Endothelial cell (in vitro differentiated cells): Measurements from ENCODE around the gene POMT2. TPM values are rescaled to one million over a fixed set of nuclear protein-coding genes. Genes with fewer than 3 reads are reported as not detected.

Source experiments
- DNase-seq: peaks from one replicate; pipeline ENCODE4 v3.0.0; 2021; ENCODE audit warnings: low spot score
- H3K27ac Mint-ChIP-seq: one replicate; pipeline ENCODE4 v1.8.0; 2021; ENCODE audit warnings: mixed read lengths, inconsistent platforms; ENCODE audit not compliant: unreplicated experiment
- H3K27me3 Mint-ChIP-seq: one replicate; pipeline ENCODE4 v1.8.0; 2021; ENCODE audit warnings: mild to moderate bottlenecking, moderate library complexity, mixed read lengths, inconsistent platforms; ENCODE audit not compliant: unreplicated experiment
- H3K36me3 Mint-ChIP-seq: one replicate; pipeline ENCODE4 v1.8.0; 2021; ENCODE audit warnings: mild to moderate bottlenecking, low read depth, mixed read lengths, inconsistent platforms; ENCODE audit not compliant: unreplicated experiment
- H3K4me1 Mint-ChIP-seq: one replicate; pipeline ENCODE4 v1.8.0; 2021; ENCODE audit warnings: mild to moderate bottlenecking, mixed read lengths, inconsistent platforms; ENCODE audit not compliant: unreplicated experiment
- H3K4me3 Mint-ChIP-seq: one replicate; pipeline ENCODE4 v1.8.0; 2021; ENCODE audit warnings: mild to moderate bottlenecking, mixed read lengths, inconsistent platforms; ENCODE audit not compliant: unreplicated experiment
- H3K9me3 Mint-ChIP-seq: one replicate; pipeline ENCODE4 v1.8.0; 2021; ENCODE audit warnings: mixed read lengths, inconsistent platforms; ENCODE audit not compliant: unreplicated experiment
- total RNA-seq: library from RNA; stranded (reverse); fragmentation: NEBNext Ultra II Directional; extraction: Animal tissue kit (Norgen Biotek cat#: 25700); gene quantifications from one replicate; pipeline ENCODE4 v1.2.1, GENCODE V29; 2021; ENCODE audit not compliant: unreplicated experiment
- TF ChIP-seq, protein P1 (sequence below): fragments of 200-600 bp; sonication (generic); IDR thresholded peaks from one replicate; pipeline ENCODE4 v1.5.0; 2021; ENCODE audit warnings: antibody characterized with exemption; ENCODE audit not compliant: unreplicated experiment

The POMT2 gene
- total RNA-seq, 1 donor from 2014 or later, result 33.8 TPM

DNA sequence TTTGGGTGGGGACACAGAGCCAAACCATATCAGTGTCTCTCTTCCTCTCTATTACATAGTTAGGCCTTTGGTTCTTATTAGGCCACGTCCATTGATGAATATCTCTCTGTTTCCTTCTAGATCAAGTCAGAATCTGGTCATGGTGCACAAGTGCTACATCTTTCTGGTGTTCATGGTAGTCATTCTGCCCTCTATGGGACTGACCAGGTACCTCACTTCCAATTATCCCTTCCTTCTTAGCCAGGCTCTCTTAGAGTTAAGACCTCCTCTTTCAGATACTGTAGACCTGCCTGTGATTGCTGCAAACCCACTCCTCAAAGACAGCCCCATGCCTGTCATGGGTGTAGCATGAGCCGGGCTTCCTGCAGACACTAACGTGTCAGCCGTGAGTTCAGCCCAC lies 74.9 kb downstream of the POMT2 start:
- Mint-ChIP-seq H3K36me3 (no peaks in the 10 kb centered on the region), H3K27me3 (peaks cover 3% of the 10 kb centered on the region), H3K4me3 (no peak overlapping the region), H3K4me1 (no peaks in the 10 kb centered on the region), H3K27ac (no peak overlapping the region), H3K9me3 (no peaks in the 10 kb centered on the region)
- TF ChIP-seq, protein P1, sequence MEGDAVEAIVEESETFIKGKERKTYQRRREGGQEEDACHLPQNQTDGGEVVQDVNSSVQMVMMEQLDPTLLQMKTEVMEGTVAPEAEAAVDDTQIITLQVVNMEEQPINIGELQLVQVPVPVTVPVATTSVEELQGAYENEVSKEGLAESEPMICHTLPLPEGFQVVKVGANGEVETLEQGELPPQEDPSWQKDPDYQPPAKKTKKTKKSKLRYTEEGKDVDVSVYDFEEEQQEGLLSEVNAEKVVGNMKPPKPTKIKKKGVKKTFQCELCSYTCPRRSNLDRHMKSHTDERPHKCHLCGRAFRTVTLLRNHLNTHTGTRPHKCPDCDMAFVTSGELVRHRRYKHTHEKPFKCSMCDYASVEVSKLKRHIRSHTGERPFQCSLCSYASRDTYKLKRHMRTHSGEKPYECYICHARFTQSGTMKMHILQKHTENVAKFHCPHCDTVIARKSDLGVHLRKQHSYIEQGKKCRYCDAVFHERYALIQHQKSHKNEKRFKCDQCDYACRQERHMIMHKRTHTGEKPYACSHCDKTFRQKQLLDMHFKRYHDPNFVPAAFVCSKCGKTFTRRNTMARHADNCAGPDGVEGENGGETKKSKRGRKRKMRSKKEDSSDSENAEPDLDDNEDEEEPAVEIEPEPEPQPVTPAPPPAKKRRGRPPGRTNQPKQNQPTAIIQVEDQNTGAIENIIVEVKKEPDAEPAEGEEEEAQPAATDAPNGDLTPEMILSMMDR, result no peak
- no peak for DNase-seq

DNA sequence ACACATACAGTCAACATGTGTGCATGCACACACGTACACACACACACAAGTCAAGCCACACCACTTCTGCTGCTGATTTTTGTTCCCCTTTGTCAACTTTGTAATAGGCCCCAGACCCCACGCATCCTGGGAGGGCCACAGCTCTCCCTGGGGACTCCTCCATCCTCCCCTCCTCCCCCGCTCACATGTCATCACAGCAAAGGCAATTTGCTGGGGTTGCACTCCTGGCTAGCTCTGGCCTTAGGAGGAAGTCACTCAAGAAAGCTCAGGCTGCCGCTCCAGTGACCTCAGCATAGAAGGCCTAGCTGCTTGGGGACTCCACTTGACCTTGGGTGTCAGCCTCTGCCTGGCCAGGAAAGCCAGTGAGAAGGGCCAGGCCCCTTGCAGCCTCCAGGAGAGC lies 76.8 kb downstream of the POMT2 start:
- no peak overlapping the region for H3K4me3 Mint-ChIP-seq
- H3K9me3 Mint-ChIP-seq, result no peaks in the 10 kb centered on the region
- DNase-seq, result no peak
- H3K4me1 Mint-ChIP-seq, result no peaks in the 10 kb centered on the region
- H3K27ac Mint-ChIP-seq, result no peak overlapping the region
- no peaks in the 10 kb centered on the region for H3K36me3 Mint-ChIP-seq
- peaks cover 5% of the 10 kb centered on the region for H3K27me3 Mint-ChIP-seq
- TF ChIP-seq, protein P1, result no peak

GRCh38 chr14:77242752-77243151 lies 77.9 kb downstream of the POMT2 start:
- Mint-ChIP-seq H3K27me3 (peaks cover 5% of the 10 kb centered on the region), H3K27ac (no peak overlapping the region), H3K4me1 (no peaks in the 10 kb centered on the region), H3K4me3 (no peak overlapping the region), H3K36me3 (no peaks in the 10 kb centered on the region), H3K9me3 (no peaks in the 10 kb centered on the region)
- DNase-seq, result no peak
- TF ChIP-seq, protein P1, result no peak

GRCh38 chr14:77241955-77242354 lies 78.7 kb downstream of the POMT2 start:
- no peaks in the 10 kb centered on the region for H3K4me1 Mint-ChIP-seq
- H3K9me3 Mint-ChIP-seq, result no peaks in the 10 kb centered on the region
- TF ChIP-seq, protein P1, result no peak
- H3K4me3 Mint-ChIP-seq, result no peak overlapping the region
- DNase-seq, result no peak
- H3K36me3 Mint-ChIP-seq, result no peaks in the 10 kb centered on the region
- no peak overlapping the region for H3K27ac Mint-ChIP-seq
- H3K27me3 Mint-ChIP-seq, result peaks cover 6% of the 10 kb centered on the region

DNA sequence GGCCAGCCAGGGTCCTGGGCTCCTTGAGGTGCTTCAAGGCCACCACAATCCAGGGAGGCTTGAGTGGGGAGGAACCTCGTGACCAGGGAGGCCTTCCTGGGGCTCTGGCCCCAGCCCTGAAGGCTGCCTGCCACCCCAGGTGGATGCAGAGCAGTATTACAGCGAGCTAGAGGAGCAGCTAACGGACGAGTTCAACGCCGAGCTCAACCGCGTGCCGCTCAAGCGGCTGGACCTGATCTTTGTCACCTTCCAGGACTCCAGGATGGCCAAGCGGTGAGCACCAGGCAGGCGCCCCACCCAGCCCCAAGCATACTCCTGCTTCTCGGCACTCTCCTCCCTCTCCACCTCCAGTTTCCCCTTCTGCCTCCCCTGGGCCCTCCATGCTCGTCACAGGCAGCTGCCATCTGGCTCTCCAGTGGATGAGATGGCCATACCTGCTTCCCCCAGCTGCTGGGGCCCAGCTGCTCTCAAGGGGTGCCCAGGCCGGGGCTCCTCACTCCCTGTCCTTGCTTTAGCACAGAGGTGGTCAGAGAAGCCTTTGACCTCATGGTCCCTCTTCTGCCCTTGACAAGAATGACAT lies 80.3 kb downstream of the POMT2 start:
- H3K4me3 Mint-ChIP-seq, result no peak overlapping the region
- TF ChIP-seq, protein P1, result no peak

More for the DNA sequence above, 80.3 kb downstream of the POMT2 start:
- Mint-ChIP-seq H3K27ac (no peak overlapping the region), H3K4me1 (no peaks in the 10 kb centered on the region), H3K9me3 (no peaks in the 10 kb centered on the region), H3K36me3 (no peaks in the 10 kb centered on the region), H3K27me3 (peaks cover 6% of the 10 kb centered on the region)
- DNase-seq, result no peak
